GM19397 (cell line): ENCODE data around the gene LRRFIP2.
"Not testable (repeated sequence)": the region's sequence is repeated elsewhere in the genome, so short reads cannot be mapped to it uniquely, and the experiment has no call there.

Experiments used
- ATAC-seq: cut with Tn5 transposase; IDR thresholded peaks from one replicate; pipeline ENCODE4 v1.9.1; 2021; ENCODE audit warnings: mild to moderate bottlenecking, moderate library complexity; ENCODE audit not compliant: unreplicated experiment

The LRRFIP2 gene

GRCh38 chr3:37174532-37175126, at the start of gene LRRFIP2:
TSS of gene LRRFIP2 (minus strand) at chr3:37174582. CDS start at chr3:37148983, 25,599 bp downstream.
- ATAC-seq, result no peak

- no peak for ATAC-seq
Measured at GRCh38 chr3:37223576-37223975, 49.2 kb upstream of the LRRFIP2 start.

GRCh38 chr3:37223141-37223558, 48.8 kb upstream of the LRRFIP2 start:
- no peak for ATAC-seq

GRCh38 chr3:37222542-37222941, 48.2 kb upstream of the LRRFIP2 start:
- ATAC-seq, result not testable (repeated sequence)

- ATAC-seq, result no peak
Measured at GRCh38 chr3:37221407-37221806, 47.0 kb upstream of the LRRFIP2 start.

GRCh38 chr3:37219266-37219665, 44.9 kb upstream of the LRRFIP2 start:
- no peak for ATAC-seq

- ATAC-seq, result no peak
Measured at GRCh38 chr3:37218206-37218605, 43.8 kb upstream of the LRRFIP2 start.

- no peak for ATAC-seq
Measured at GRCh38 chr3:37217098-37217849, 42.9 kb upstream of the LRRFIP2 start.

GRCh38 chr3:37216597-37217097, 42.3 kb upstream of the LRRFIP2 start:
- no peak for ATAC-seq

GRCh38 chr3:37214076-37214475, 39.7 kb upstream of the LRRFIP2 start:
- ATAC-seq, result no peak

- no peak for ATAC-seq
Measured at GRCh38 chr3:37210230-37210629, 35.8 kb upstream of the LRRFIP2 start.

- not testable (repeated sequence) for ATAC-seq
Measured at GRCh38 chr3:37208576-37208975, 34.2 kb upstream of the LRRFIP2 start.

GRCh38 chr3:37208008-37208407, 33.6 kb upstream of the LRRFIP2 start:
- not testable (repeated sequence) for ATAC-seq

GRCh38 chr3:37206041-37206440, 31.7 kb upstream of the LRRFIP2 start:
- not testable (repeated sequence) for ATAC-seq

- ATAC-seq, result no peak
Measured at GRCh38 chr3:37204314-37204713, 29.9 kb upstream of the LRRFIP2 start.

GRCh38 chr3:37202035-37202434, 27.7 kb upstream of the LRRFIP2 start:
- ATAC-seq, result no peak

GRCh38 chr3:37200141-37200540, 25.8 kb upstream of the LRRFIP2 start:
- ATAC-seq, result no peak

GRCh38 chr3:37198996-37199395, 24.6 kb upstream of the LRRFIP2 start:
- ATAC-seq, result no peak

GRCh38 chr3:37198547-37198946, 24.2 kb upstream of the LRRFIP2 start:
- no peak for ATAC-seq

GRCh38 chr3:37197810-37198371, 23.5 kb upstream of the LRRFIP2 start:
- ATAC-seq, result no peak

GRCh38 chr3:37194533-37194932, 20.2 kb upstream of the LRRFIP2 start:
- ATAC-seq, result no peak

- no peak for ATAC-seq
Measured at GRCh38 chr3:37190667-37191066, 16.3 kb upstream of the LRRFIP2 start.
